ENCODE measurements around the gene PDCD4.
A peak's percentile ranks its signal among the peaks of the same experiment; 100 is the strongest.

PDCD4 gene

GRCh38 chr10:110842326-110842904, 29.3 kb upstream of the PDCD4 start:
- peak; percentile 28 for DNase-seq

- DNase-seq, result no peak
Observed at GRCh38 chr10:110843031-110843430, 28.7 kb upstream of the PDCD4 start.

GRCh38 chr10:110843796-110844616, 27.7 kb upstream of the PDCD4 start:
- peak; percentile 72 for DNase-seq

DNA sequence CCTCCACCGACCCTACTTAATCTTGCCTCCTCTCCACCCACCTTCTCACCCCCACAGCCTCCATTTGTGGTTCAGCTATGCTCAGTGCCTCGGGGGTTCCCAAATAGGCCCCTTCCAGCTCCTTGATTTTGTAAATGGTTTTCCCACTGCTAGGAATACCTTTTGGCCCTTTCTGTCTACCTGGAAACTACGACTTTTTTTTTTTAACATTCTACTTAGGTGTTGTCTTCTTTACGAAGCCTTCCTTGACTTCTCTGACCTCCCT, 27.2 kb upstream of the PDCD4 start:
- no peak for DNase-seq

GRCh38 chr10:110845192-110845755, 26.5 kb upstream of the PDCD4 start:
- no peak for DNase-seq

GRCh38 chr10:110845756-110846620, 25.7 kb upstream of the PDCD4 start:
- DNase-seq, result no peak

- DNase-seq, result no peak
Observed at GRCh38 chr10:110847374-110847773, 24.4 kb upstream of the PDCD4 start.

DNA sequence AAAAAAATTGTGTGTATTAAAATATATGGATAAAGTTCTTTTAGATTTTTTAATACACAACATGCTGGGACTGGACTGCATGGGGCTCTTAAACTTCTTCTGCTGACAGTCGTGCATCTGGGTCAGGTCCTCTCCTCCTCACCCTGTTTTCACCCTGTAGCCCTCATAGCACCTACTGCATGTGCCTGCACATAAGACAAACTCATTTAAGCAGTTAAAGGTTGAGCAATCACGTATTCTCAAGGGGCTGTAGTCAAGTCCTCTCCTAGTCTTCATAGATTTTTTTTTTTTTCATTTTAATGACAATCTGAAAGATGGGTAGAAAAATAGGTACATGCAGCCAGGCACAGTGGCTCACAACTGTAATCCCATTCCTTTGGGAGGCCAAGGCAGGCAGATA, 23.6 kb upstream of the PDCD4 start:
- no peak for DNase-seq

DNA sequence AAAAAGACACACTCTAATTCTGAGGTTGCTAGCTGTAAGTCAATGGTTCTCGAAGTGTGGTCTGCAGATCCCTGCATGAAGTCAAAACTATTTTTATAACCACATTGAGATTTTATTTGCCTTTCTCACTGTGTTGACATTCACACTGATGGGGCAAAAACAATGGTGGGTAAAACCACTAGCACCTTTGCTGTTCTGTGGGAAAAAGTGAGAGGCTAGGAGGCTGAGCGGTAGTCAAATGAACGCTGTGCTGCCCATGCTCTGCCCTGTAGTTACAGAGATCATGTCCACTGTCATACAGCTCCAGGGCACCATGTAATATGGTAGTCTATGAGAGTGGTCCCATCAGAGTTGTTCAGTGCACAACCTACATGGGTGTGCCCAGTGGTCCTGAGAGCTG, 21.6 kb upstream of the PDCD4 start:
- DNase-seq, result no peak

DNA sequence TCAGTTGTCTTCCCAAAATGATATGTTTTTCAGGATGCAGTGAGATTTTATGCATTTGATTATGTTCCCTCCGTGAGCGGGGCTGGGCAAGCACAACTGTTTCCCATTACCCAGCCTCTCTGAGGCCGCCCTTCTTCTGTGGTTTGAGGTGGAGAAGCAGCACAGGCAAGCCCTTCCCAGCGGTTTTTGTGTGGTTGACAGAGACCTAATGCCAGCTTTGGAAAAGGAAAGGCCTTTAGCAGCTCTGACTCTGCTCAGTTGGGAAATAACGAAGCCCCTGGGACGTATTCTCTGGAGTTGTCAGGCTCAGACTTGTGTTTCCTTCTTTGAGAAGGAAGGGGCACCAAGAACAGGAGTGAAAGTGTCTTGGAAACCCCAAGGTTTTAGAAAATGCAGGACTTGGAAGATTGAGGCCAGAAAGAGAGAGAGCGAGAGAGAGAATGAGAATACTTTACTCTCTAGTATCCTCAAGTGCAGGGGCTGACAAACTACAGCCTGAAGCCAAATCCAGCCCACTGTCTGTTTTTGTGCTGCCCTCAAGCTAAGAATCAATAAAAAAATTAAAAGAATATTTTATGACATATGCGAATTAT, 20.6 kb upstream of the PDCD4 start:
- DNase-seq, result no peak

DNA sequence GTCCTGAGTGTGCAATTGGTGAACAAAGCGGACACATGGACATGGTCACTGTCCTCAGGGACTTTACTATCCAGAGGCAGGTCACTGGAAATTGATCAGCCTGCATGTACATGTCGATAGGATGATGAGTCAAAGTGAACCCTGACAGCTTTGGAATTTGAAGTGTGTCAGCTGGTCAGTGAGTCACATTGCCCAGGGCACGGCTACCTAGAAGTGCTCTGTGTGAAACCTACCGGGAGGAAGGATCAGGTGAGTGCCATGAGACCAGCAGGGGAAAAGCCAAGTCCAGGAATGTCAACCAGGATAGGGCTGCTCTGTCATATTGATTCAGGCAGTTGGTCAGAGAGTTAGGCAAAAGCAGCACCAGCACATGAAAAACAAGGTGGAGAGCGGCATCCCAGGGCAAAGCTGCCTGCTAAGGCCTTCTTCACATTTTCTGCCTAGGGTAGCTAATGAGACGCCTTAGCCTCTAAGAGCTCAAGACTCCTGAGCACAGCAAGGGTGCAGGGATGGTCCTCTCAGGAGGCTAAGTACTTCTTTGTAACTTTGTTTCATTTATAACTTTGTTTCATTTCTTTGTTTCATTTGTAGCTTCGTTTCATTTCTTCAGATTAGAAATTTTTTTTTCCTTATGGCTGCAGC, 19.4 kb upstream of the PDCD4 start:
- no peak for DNase-seq

- no peak for DNase-seq
Observed at GRCh38 chr10:110852947-110853346, 18.8 kb upstream of the PDCD4 start.

DNA sequence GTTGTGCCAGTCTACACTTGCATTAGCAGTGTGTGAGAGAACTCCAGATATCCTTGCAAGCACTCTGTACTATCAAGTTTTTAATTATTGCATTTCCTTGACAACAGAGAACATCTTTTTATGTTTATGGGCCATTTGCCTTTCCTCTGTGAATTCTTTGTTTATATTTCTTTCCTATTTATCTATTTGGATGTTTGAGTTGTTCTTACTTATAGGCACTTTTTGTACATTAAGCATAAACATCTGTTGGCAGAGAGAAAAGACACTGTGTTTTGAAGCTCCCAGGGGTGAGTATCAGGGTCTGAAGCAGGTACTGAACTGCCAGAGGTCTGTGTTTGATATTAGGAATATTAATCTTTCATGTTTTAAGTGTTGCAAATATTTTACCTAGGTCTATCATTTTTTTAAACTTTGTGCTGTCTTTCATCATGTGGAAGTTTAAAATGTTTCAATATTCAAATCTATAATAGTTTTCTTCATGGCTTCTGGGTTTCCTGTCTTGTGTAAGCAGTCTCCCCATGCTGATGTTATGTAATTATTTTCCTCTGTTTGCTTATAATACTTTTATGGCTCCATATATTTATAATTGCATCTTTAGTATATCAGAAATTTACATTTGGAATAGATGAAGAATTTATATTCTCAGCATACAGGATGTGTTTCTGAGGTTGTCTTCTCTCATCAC, 17.7 kb upstream of the PDCD4 start:
- no peak for DNase-seq

GRCh38 chr10:110857265-110858171, 14.2 kb upstream of the PDCD4 start:
- peak; percentile 72 for DNase-seq

GRCh38 chr10:110858297-110858934, 13.3 kb upstream of the PDCD4 start:
- no peak for DNase-seq

DNA sequence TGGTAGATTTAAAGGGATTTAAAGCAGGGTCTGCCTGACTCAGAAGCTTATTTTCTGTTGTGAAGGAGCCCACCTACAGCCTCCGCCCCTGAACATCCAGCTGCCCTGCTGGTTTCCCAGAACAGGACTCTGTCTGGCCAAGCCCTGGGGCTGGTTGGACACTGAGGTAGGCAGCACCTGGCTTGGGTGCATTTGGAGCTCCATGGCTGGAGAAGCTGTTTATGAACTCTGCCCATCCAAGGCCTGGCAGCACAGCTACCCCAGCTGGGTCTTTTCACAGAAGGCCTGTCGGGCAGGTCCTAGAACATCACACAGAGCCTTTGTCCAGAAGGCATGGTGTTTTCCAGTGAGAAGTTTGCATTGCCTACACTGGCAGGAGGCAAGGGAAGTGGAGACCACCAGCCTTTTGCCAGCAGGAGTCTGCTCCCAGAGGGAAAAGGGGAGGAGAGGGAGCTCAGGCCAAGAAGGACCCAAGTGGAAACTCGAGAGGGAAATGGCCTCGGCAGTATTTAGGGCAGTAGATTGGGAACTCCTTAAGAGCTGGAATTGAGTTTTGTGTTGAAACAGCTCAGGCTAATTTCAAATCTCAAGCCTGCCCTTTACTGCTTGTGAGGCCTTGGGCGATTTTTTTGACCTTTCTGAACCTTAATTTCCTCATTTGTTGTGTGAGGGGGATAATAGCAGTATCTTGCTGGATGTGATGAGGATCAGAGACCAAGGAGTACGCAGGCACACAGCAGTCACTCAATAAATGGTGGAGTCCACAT, 12.3 kb upstream of the PDCD4 start:
- DNase-seq, result no peak

GRCh38 chr10:110859973-110860376, 11.8 kb upstream of the PDCD4 start:
- no peak for DNase-seq

- no peak for DNase-seq
Observed at GRCh38 chr10:110860576-110861241, 11.0 kb upstream of the PDCD4 start.

- DNase-seq, result no peak
Observed at GRCh38 chr10:110861476-110861875, 10.3 kb upstream of the PDCD4 start.

All from DMS 273 treated with DMSO at 0.1 percent for 48 hours (cell line).